Effector memory CD4-positive, alpha-beta T cell (primary cell): ENCODE measurements around the gene ITPRIPL1.

Experiments used
- DNase-seq, 3 donors: peaks; one replicate each; pipeline ENCODE4 v3.0.0-alpha.2; 2020
- H3K27ac ChIP-seq: 2 replicates; pipeline ENCODE4 v1.7.0; 2013; ENCODE audit warnings: mild to moderate bottlenecking, low read length, moderate library complexity; ENCODE audit not compliant: insufficient read depth, poor library complexity, severe bottlenecking
- H3K27me3 ChIP-seq: replicated peaks from 2 replicates; pipeline ENCODE4 v1.7.0; 2013; ENCODE audit warnings: mild to moderate bottlenecking, low read length; ENCODE audit not compliant: insufficient read depth, control insufficient read depth, poor library complexity, severe bottlenecking
- H3K36me3 ChIP-seq: 2 replicates; pipeline ENCODE4 v1.7.0; 2013; ENCODE audit warnings: mild to moderate bottlenecking, low read length, moderate library complexity; ENCODE audit not compliant: control insufficient read depth, insufficient read depth
- H3K4me1 ChIP-seq: 2 replicates; pipeline ENCODE4 v1.7.0; 2013; ENCODE audit warnings: low read length, mild to moderate bottlenecking; ENCODE audit not compliant: control insufficient read depth, insufficient read depth, poor library complexity, severe bottlenecking
- H3K4me3 ChIP-seq: 2 replicates; pipeline ENCODE4 v1.7.0; 2013; ENCODE audit warnings: low read length, low read depth, mild to moderate bottlenecking; ENCODE audit not compliant: insufficient read depth, poor library complexity, severe bottlenecking
- H3K9me3 ChIP-seq: 2 replicates; pipeline ENCODE4 v1.7.0; 2013; ENCODE audit warnings: mild to moderate bottlenecking, low read length, moderate library complexity; ENCODE audit not compliant: control insufficient read depth

Gene ITPRIPL1

DNA sequence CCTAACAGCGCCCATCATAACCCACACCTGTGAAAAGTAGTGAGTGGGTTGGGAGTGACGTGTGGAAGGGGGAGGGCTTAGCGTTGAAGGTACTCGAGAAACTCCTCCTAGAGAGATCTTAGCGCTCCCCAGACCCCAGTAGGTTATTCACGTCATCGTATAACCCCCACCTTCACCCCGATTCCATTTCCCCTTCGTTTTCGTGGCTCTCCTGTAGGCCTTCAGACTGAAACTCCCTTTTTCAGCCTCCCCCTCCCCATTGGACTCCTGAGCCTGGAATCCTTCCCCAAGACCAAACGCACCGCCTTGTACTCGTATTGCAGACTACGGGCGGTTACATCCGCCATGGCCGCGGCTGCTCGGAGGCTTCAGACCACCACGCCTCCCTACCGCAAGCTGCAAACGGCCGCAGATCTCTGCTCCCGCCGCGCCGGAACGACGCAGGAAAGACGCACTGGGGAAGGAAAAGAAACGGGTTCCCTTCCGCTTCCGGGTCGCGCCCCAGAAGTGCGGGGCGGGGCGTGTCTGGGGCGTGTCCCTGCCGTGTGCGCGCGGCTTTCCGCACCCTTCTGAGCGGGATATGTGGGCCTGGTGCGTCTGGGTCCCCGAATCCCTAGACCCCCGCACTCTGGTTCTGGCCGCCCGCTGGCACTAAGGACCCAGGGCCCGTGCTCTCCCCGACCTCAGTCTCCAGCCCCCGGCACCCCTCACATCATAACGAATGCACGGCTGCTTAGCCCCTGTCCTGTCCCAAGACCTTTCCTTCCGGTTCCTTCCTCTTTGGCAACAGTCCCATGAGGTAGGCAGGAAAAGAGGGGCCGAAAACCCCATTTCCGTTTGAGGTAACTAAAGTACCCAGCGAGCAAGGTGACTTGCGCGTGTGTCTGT lies 19.8 kb upstream of the ITPRIPL1 start, which contains the start of gene SNRNP200:
TSS of gene SNRNP200 (minus strand) at position 456 of the 888 bp plus-strand sequence. CDS start at position 347, 109 bp downstream.
- H3K36me3 ChIP-seq, result peaks cover 42% of the 10 kb centered on the region
- peak within 1 kb of the TSS; percentile 94 for H3K4me3 ChIP-seq
- peaks cover 15% of the 10 kb centered on the region for H3K4me1 ChIP-seq
- peak within 1 kb of the TSS; percentile 99 for H3K27ac ChIP-seq
- no peaks in the 10 kb centered on the region for H3K9me3 ChIP-seq
- DNase-seq, result peak; percentile 87 to 89 (median 89)
- no peaks in the 10 kb centered on the region for H3K27me3 ChIP-seq

DNA sequence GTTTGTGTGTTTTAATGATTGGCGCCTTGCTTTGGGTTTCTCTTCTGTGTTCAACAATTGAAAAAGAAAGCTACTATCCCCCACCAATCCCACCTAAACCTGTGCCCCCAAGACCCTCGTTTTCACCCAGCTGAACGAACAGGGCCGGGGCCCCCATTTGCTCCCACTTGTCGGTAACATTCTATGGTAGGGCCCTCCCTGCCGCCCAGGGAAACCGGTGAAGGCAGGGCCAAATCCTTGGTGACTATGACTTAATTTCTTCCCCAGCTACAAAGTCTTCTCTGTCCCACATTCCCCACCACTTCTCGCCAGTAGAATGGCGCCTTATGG lies 19.2 kb upstream of the ITPRIPL1 start:
- Histone ChIP-seq H3K4me3 (peak overlapping the region; percentile 94), H3K4me1 (peaks cover 15% of the 10 kb centered on the region), H3K9me3 (no peaks in the 10 kb centered on the region), H3K27me3 (no peaks in the 10 kb centered on the region), H3K27ac (peak overlapping the region; percentile 99), H3K36me3 (peaks cover 36% of the 10 kb centered on the region)
- no peak for DNase-seq

DNA sequence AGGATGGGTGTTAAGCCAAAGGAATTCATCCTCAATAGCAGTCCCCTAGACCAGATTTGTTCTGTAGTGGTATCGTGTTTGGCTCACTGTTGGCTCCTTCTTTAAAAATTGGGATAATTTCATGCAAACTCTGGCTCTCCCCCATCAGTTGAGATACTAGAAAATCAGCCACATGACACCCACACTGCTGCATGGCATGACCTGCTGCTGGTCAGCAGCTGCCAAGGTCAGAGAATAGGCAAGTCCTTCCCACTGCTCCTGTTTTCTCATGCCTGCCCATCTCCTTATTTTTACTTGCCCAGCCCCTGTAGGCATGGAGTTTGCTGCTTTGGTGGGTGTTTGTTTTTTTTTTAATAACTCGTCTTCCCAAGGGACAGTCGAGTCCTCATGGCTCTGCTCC lies 18.7 kb upstream of the ITPRIPL1 start:
- Histone ChIP-seq H3K9me3 (no peaks in the 10 kb centered on the region), H3K27ac (peak overlapping the region; percentile 99), H3K4me1 (peaks cover 15% of the 10 kb centered on the region), H3K4me3 (no peak overlapping the region), H3K27me3 (no peaks in the 10 kb centered on the region), H3K36me3 (peaks cover 32% of the 10 kb centered on the region)
- no peak for DNase-seq

DNA sequence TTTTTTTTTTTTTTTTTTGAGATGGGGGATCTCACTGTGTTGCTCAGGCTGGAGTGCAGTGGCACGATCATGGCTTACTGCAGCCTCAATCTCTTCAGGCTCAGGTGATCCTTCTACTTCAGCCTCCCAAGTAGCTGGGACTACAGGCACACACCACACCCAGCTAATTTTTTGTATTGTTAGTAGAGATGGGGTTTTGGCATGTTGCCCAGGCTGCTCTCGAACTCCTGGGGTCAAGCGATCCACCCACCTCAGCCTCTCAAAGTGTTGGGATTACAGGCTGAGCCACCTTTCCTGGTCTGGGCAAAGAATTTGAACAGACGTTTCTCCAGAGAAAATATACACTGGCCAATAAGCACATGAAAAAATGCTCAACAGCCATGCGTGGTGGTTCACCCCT lies 16.9 kb upstream of the ITPRIPL1 start:
- DNase-seq, result no peak
- Histone ChIP-seq H3K27me3 (no peaks in the 10 kb centered on the region), H3K4me1 (peaks cover 9% of the 10 kb centered on the region), H3K36me3 (peaks cover 13% of the 10 kb centered on the region), H3K27ac (no peak overlapping the region), H3K4me3 (no peak overlapping the region), H3K9me3 (no peaks in the 10 kb centered on the region)

DNA sequence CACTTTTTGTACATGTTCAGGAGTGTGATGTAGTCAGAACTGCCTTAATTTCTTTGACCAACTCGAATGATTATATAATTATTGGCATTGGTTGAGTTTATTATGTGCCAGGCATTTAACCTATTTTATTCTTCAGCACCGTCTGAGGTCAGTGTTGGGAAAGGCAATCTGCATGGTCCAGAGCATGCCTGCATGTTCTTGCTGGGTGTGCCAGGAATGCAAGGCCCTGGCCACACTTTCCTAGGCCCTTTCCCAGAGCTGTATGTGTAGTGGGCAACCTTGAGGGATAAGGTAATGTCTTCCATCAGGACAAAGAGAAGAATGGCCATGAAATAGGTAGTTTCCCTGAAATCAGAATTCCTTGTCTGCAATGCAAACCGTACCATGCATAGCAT lies 10.1 kb upstream of the ITPRIPL1 start:
- Histone ChIP-seq H3K36me3 (no peaks in the 10 kb centered on the region), H3K9me3 (no peaks in the 10 kb centered on the region), H3K27ac (no peak overlapping the region), H3K27me3 (no peaks in the 10 kb centered on the region), H3K4me1 (peaks cover 14% of the 10 kb centered on the region), H3K4me3 (no peak overlapping the region)
- no peak for DNase-seq

DNA sequence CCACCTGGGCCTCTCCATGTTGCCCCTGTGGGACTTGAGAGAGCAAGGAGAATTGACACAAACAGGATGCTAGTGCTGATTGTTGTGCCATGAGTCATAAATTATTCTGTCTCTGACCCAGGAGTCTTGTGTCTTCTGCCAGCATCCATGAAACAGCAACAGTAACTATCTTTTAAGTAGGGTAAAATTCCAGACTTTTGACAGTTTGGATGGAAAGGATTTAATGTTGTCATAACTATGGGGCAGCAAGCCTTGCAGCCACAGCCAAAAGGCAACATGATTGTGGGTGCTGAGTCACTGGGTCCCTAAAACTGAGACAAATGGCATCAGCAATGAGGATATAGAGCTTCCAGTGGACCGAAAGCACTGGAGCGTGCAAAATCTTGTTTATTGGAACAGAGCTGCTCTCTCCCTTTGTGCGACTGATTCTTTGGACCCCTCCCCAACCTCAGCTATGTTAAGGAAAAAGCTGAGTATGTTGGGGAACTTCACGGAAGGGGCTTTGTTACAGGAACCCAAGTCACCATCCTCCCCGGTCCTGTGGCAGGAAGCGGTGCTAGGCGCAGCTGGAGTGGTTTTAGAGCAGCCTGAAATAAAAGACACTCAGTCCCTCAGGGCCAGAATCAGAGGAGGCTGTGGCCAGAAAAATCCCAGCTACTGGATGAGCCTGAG lies 9.6 kb upstream of the ITPRIPL1 start:
- H3K27ac ChIP-seq, result peak overlapping the region; percentile 34
- H3K27me3 ChIP-seq, result no peaks in the 10 kb centered on the region
- peaks cover 18% of the 10 kb centered on the region for H3K4me1 ChIP-seq
- H3K9me3 ChIP-seq, result no peaks in the 10 kb centered on the region
- no peaks in the 10 kb centered on the region for H3K36me3 ChIP-seq
- DNase-seq, result no peak
- H3K4me3 ChIP-seq, result peak overlapping the region; percentile 5

DNA sequence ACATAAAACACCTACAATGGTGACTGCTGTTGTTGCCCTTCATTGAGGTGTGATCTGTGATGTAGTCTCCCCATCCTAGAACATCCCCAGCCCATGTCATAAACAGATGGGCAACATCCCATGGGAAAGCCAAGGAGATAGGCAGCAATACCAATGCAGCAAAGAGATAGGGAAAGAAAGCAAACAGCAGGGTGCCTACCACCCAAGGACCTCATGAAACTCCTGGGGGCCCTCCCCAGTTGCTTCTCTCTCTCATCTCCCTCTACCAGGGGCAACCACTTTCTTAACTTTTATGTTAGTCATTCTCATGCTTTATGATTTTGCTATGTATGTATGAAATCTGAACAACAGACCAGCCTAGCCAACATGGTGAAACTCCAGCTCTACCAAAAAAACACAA lies 8.1 kb upstream of the ITPRIPL1 start:
- no peak overlapping the region for H3K27ac ChIP-seq
- no peak overlapping the region for H3K4me3 ChIP-seq
- no peak for DNase-seq
- H3K36me3 ChIP-seq, result no peaks in the 10 kb centered on the region
- H3K9me3 ChIP-seq, result no peaks in the 10 kb centered on the region
- H3K27me3 ChIP-seq, result no peaks in the 10 kb centered on the region
- peaks cover 25% of the 10 kb centered on the region for H3K4me1 ChIP-seq

DNA sequence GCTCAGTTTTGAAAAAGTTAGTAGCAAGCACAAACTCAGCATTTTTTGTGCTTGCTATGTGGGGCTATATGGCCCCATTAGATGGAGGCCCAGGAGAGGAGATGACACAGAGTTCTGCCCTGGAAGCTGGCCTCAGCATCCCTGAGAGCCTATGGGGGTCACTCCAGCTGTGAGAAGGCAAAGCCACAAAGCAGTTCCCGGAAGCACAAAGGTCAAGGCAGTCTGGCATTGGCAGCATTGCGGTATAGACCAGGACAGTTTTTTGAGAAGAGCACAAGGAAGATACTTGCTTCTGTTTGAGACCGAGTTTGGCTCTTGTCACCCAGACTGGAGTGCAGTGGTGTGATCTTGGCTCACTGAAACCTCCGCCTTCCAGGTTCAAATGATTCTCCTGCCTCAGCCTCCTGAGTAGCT lies 7.5 kb upstream of the ITPRIPL1 start:
- peaks cover 25% of the 10 kb centered on the region for H3K4me1 ChIP-seq

DNA sequence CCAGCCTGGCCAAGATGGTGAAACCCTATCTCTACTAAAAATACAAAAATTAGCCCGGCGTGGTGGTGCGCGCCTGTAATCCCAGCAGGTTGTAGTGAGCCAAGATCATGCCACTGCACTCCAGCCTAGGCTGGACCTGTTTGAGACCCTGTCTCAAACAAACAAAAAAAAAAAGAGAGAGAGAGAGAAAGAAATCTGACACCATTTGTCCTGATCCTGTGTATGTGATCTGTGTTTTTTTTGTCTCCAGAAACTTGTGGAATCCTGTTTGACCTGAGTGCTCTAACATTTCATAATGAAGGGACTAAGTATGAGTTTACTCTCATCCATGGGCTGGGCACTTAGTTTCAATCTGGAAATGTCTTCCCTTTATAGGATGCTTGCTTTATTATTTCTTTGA lies 6.4 kb upstream of the ITPRIPL1 start:
- Histone ChIP-seq H3K4me3 (no peak overlapping the region), H3K9me3 (no peaks in the 10 kb centered on the region), H3K36me3 (no peaks in the 10 kb centered on the region), H3K27ac (no peak overlapping the region), H3K27me3 (no peaks in the 10 kb centered on the region), H3K4me1 (peaks cover 25% of the 10 kb centered on the region)
- no peak for DNase-seq

More for the DNA sequence above, 7.5 kb upstream of the ITPRIPL1 start:
- no peaks in the 10 kb centered on the region for H3K9me3 ChIP-seq
- H3K27ac ChIP-seq, result no peak overlapping the region
- DNase-seq, result no peak
- no peaks in the 10 kb centered on the region for H3K27me3 ChIP-seq
- no peak overlapping the region for H3K4me3 ChIP-seq
- H3K36me3 ChIP-seq, result no peaks in the 10 kb centered on the region

DNA sequence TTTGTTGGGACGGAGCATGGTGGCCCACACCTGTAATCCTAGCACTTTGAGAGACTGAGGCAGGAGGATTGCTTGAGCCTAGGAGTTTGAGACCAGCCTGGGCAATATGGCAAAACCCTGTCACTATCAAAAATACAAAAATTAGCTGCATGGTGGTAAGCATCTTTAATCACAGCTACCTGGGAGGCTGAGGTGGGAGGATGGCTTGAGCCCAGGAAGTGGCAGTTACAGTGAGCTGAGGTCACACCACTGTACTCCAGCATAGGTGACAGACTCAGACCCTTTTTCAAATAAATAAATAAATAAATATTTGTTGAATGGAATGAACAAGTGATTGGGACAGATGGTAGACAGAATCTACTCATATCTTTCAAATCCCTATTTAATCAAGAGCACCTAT lies 5.7 kb upstream of the ITPRIPL1 start:
- no peak for DNase-seq
- Histone ChIP-seq H3K4me3 (no peak overlapping the region), H3K27ac (peak overlapping the region; percentile 18), H3K9me3 (no peaks in the 10 kb centered on the region), H3K4me1 (peaks cover 26% of the 10 kb centered on the region), H3K36me3 (no peaks in the 10 kb centered on the region), H3K27me3 (no peaks in the 10 kb centered on the region)
